WTC11 (cell line): Measurements from ENCODE around the gene GNAL. TPM values are rescaled to one million over a fixed set of nuclear protein-coding genes. Genes with fewer than 3 reads are reported as not detected.

Experiments
- ATAC-seq: fragments of 200-7000 bp; cut with Tn5 transposase; 2 replicates; pipeline ENCODE4 v1.10.0; 2021; ENCODE audit warnings: mild to moderate bottlenecking, moderate library complexity
- CTCF ChIA-PET: fragments of 300-600 bp; sonication (Branson Sonifier 250); formaldehyde crosslinking; loops from one replicate; lab custom pipeline; 2021; ENCODE audit warnings: antibody characterized with exemption; lab: Charles Lee
- POLR2A ChIA-PET: fragments of 350-600 bp; sonication (Branson Sonifier 250); formaldehyde crosslinking; loops from one replicate; lab custom pipeline; 2021; ENCODE audit warnings: antibody characterized with exemption; lab: Charles Lee
- DNase-seq: peaks from one replicate; pipeline ENCODE4 v3.0.0; 2021; ENCODE audit warnings: low spot score
- H3K27ac Mint-ChIP-seq: 2 replicates; pipeline ENCODE4 v1.8.0; 2021; ENCODE audit warnings: mixed read lengths
- H3K27me3 Mint-ChIP-seq: 2 replicates; pipeline ENCODE4 v1.8.0; 2021; ENCODE audit warnings: low read depth, mild to moderate bottlenecking, moderate library complexity, mixed read lengths
- H3K36me3 Mint-ChIP-seq: 2 replicates; pipeline ENCODE4 v1.8.0; 2021; ENCODE audit warnings: mixed read lengths
- H3K4me1 Mint-ChIP-seq: 2 replicates; pipeline ENCODE4 v1.8.0; 2022; ENCODE audit warnings: mixed read lengths
- H3K4me3 Mint-ChIP-seq: 2 replicates; pipeline ENCODE4 v1.8.0; 2021; ENCODE audit warnings: mild to moderate bottlenecking, moderate library complexity, mixed read lengths
- H3K9me3 Mint-ChIP-seq: 2 replicates; pipeline ENCODE4 v1.8.0; 2021; ENCODE audit warnings: mixed read lengths
- AR ChIP-seq: fragments of 250-450 bp; sonication (Bioruptor Pico); IDR thresholded peaks from 2 replicates; pipeline ENCODE4 v1.9.0; 2021; ENCODE audit warnings: mild to moderate bottlenecking
- ARID4B ChIP-seq: sonication (generic); formaldehyde crosslinking; IDR thresholded peaks from 2 replicates; pipeline ENCODE4 v1.8.0; 2023; ENCODE audit warnings: missing genetic modification reagents, mild to moderate bottlenecking, borderline replicate concordance
- CREM ChIP-seq: sonication (generic); formaldehyde crosslinking; IDR thresholded peaks from 2 replicates; pipeline ENCODE4 v1.8.1; 2022; ENCODE audit warnings: mild to moderate bottlenecking, missing genetic modification reagents, moderate library complexity
- CTCF ChIP-seq: fragments of 200-600 bp; IDR thresholded peaks from 2 replicates; pipeline ENCODE4 v1.8.0; 2022; ENCODE audit warnings: antibody characterized with exemption
- GABPB1 ChIP-seq: sonication (generic); formaldehyde crosslinking; IDR thresholded peaks from 2 replicates; pipeline ENCODE4 v1.8.1; 2023; ENCODE audit warnings: mild to moderate bottlenecking, missing genetic modification reagents
- GTF2I ChIP-seq: fragments of 250-450 bp; sonication (Bioruptor Pico); conservative IDR thresholded peaks from 2 replicates; pipeline ENCODE4 v1.4.0; 2021; ENCODE audit warnings: mild to moderate bottlenecking
- JAZF1 ChIP-seq: fragments of 250-450 bp; sonication (Bioruptor Pico); IDR thresholded peaks from 2 replicates; pipeline ENCODE4 v1.9.0; 2021; ENCODE audit warnings: moderate library complexity, mild to moderate bottlenecking, inconsistent platforms
- NR2C2 ChIP-seq: sonication (generic); formaldehyde crosslinking; IDR thresholded peaks from 2 replicates; pipeline ENCODE4 v1.8.0; 2022; ENCODE audit warnings: mild to moderate bottlenecking, missing genetic modification reagents
- NR3C1 ChIP-seq: sonication (generic); formaldehyde crosslinking; conservative IDR thresholded peaks from 2 replicates; pipeline ENCODE4 v1.8.1; 2023; ENCODE audit warnings: low read depth, mild to moderate bottlenecking, missing genetic modification reagents
- SOX15 ChIP-seq: fragments of 250-450 bp; sonication (Bioruptor Pico); IDR thresholded peaks from 2 replicates; pipeline ENCODE4 v1.9.0; 2021; ENCODE audit warnings: mild to moderate bottlenecking
- SP1 ChIP-seq: sonication (generic); formaldehyde crosslinking; conservative IDR thresholded peaks from 2 replicates; pipeline ENCODE4 v1.8.1; 2022; ENCODE audit warnings: missing genetic modification reagents
- STAT6 ChIP-seq: sonication (generic); formaldehyde crosslinking; conservative IDR thresholded peaks from 2 replicates; pipeline ENCODE4 v1.8.1; 2023; ENCODE audit warnings: mild to moderate bottlenecking, low read depth, missing genetic modification reagents, moderate library complexity
- USF1 ChIP-seq: sonication (generic); formaldehyde crosslinking; IDR thresholded peaks from 2 replicates; pipeline ENCODE4 v1.8.0; 2022; ENCODE audit warnings: mild to moderate bottlenecking, missing genetic modification reagents
- ZNF532 ChIP-seq: fragments of 250-450 bp; sonication (Bioruptor Pico); IDR thresholded peaks from 2 replicates; pipeline ENCODE4 v1.9.0; 2021; ENCODE audit warnings: mild to moderate bottlenecking, borderline replicate concordance
- total RNA-seq: library from RNA; stranded (reverse); gene quantifications from 3 replicates; pipeline ENCODE4 v1.2.3, GENCODE V29; 2021

GNAL gene
- total RNA-seq, 1 experiment from 2014 or later = 22.3 TPM

- no peak for TF ChIP-seq NR3C1 (CRISPR knock-in tag)
Observed at GRCh38 chr18:11847811-11848210, 158.7 kb downstream of the GNAL start (continued).

- POLR2A ChIA-PET = interaction anchor here (0.7 kb wide), 1 partner anchor 9 kb away, joined by 3 read pairs; no protein-coding TSS in a partner anchor
- H3K27me3 Mint-ChIP-seq = no peaks in the 10 kb centered on the region
- ATAC-seq = no peak
- peaks cover 2% of the 10 kb centered on the region; the same call in 1 of the 2 replicates for H3K36me3 Mint-ChIP-seq
- H3K4me3 Mint-ChIP-seq = no peak overlapping the region
- no peak for DNase-seq
- no peaks in the 10 kb centered on the region for H3K9me3 Mint-ChIP-seq
- peaks cover 26% of the 10 kb centered on the region for H3K4me1 Mint-ChIP-seq
- TF ChIP-seq ARID4B (CRISPR knock-in tag) = no peak
- no peak for TF ChIP-seq SP1
- no peak for TF ChIP-seq CTCF
- no peak for TF ChIP-seq USF1 (CRISPR knock-in tag)
- no peak for TF ChIP-seq SOX15
- TF ChIP-seq AR = no peak
- no peak for TF ChIP-seq ZNF532
- TF ChIP-seq JAZF1 = no peak
- TF ChIP-seq NR3C1 (CRISPR knock-in tag) = no peak
- TF ChIP-seq GTF2I (CRISPR knock-in tag) = no peak
- no peak for TF ChIP-seq CREM (CRISPR knock-in tag)
- no peak for TF ChIP-seq STAT6
- no peak for TF ChIP-seq GABPB1 (CRISPR knock-in tag)
- no peak for TF ChIP-seq NR2C2
- no peak overlapping the region for H3K27ac Mint-ChIP-seq
- CTCF ChIA-PET = interaction anchor here (0.7 to 1.6 kb wide), 4 partner anchors 20 to 194 kb away, joined by 3 to 5 read pairs (median 4); partner anchors contain the start of gene IMPA2
Observed at GRCh38 chr18:11849279-11849678, 160.2 kb downstream of the GNAL start.
